ENCODE measurements around the gene SDSL.

DNA sequence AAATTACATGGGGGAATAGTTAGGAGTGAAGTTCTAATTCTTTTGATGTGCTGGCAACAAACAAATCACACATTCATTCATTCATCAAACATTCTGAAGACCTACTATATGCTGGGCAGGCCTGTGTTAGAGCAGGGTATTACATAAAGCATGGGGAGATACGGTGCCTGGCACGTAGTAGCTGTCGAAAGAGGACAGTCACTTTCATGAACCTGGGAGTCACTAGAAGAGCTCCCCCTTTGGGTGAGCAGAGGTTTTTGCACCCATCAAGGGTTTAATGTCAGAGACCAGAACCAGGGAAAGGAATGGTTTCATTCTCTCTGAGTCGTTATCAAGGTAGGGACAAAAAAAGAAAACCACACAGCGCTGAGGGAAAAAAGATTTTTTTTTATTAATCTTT is 39.5 kb downstream of the SDSL start:
- TF ChIP-seq POLR2AphosphoS5 (IDR thresholded peaks at IDR 0.05; ENCODE audit: insufficient read depth in 1 of 2, low read depth in 1 of 2) (no peak), POLR2A (IDR thresholded peaks at IDR 0.05) (no peak)
- TF ChIP-seq, protein P1, sequence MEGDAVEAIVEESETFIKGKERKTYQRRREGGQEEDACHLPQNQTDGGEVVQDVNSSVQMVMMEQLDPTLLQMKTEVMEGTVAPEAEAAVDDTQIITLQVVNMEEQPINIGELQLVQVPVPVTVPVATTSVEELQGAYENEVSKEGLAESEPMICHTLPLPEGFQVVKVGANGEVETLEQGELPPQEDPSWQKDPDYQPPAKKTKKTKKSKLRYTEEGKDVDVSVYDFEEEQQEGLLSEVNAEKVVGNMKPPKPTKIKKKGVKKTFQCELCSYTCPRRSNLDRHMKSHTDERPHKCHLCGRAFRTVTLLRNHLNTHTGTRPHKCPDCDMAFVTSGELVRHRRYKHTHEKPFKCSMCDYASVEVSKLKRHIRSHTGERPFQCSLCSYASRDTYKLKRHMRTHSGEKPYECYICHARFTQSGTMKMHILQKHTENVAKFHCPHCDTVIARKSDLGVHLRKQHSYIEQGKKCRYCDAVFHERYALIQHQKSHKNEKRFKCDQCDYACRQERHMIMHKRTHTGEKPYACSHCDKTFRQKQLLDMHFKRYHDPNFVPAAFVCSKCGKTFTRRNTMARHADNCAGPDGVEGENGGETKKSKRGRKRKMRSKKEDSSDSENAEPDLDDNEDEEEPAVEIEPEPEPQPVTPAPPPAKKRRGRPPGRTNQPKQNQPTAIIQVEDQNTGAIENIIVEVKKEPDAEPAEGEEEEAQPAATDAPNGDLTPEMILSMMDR (IDR thresholded peaks at IDR 0.05), result no peak
